Measurements from ENCODE around the gene CPNE1. TPM values are rescaled to one million over a fixed set of nuclear protein-coding genes. Genes with fewer than 3 reads are reported as not detected.

The CPNE1 gene
- total RNA-seq, 1 donor from 2014 or later, result 119 TPM

GRCh38 chr20:35620818-35621559 is 43.7 kb downstream of the CPNE1 start:
- DNase-seq (ENCODE audit: low read depth), result no peak

GRCh38 chr20:35619196-35620095 is 45.3 kb downstream of the CPNE1 start:
- DNase-seq (ENCODE audit: low read depth), result peak; percentile 78

GRCh38 chr20:35618263-35619131 is 46.2 kb downstream of the CPNE1 start:
- DNase-seq (ENCODE audit: low read depth), result peak; percentile 18

DNA sequence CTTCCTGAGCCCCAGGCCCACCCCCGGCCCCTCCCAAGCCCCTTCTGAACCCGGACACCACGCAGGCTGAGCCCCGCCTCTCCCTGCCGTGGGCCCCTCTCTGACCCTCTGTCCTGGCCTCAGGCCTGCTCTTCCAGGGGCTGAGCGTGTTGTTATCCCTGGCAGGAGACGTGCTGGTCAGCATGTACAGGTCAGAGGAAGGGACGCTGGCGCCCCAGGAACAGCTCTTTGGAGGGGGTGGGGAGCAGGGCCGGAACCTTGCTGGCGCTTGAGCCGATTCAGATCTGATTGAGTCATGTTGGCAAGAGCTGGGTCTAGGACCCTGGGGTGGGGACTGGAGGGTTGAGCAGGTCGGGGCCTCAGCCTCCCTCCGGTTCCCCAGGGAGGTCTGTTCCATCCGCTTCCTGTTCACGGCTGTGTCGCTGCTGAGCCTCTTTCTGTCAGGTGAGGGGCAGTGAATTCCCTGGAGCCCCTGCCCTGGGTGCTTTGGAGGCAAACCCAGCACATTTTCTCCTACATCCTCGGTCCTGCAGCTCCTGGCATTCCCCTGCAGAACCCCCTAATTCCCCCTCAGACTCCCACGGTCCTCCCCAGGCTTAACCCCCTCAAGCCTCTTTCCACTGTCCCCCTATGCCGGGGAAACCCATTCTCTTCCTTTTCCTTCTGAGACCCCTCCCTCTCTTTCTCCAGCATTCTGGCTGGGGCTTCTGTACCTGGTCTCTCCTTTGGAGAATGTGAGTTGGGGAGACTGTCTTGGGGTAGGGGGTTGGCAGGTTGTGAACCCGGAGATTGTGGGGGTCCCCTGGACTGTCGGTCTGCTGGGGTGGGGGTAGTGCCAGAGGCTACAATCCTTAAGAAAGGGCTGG is 47.1 kb downstream of the CPNE1 start:
- peak; percentile 82 for DNase-seq (ENCODE audit: low read depth)

- peak; percentile 99 for DNase-seq (ENCODE audit: low read depth)
Measured at GRCh38 chr20:35616465-35617396, 48.0 kb downstream of the CPNE1 start.

- no peak for DNase-seq (ENCODE audit: low read depth)
Measured at GRCh38 chr20:35615667-35616464, 48.8 kb downstream of the CPNE1 start, which contains the start of gene SPAG4. SPAG4 (plus strand) TSS chr20:35615829; CDS start chr20:35616004, 175 bp downstream.

DNA sequence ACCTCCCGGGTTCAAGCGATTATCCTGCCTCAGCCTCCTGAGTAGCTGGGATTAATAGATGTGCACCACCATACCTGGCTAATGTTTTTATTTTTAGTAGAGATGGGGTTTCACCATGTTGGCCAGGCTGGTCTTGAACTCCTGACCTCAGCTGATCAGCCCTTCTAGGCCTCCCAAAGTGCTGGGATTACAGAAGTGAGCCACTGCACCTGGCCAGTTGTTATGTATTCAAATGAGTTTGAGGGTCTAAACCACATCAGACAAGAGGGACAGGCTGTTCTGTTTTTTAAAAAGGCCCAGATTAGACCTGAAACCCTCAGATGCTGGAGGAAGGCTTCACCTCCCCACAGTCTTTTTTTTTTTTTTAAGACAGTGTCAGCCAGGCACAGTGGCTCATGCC is 53.2 kb downstream of the CPNE1 start:
- no peak for DNase-seq (ENCODE audit: low read depth)

GRCh38 chr20:35610833-35611427 is 53.8 kb downstream of the CPNE1 start:
- DNase-seq (ENCODE audit: low read depth), result no peak

DNA sequence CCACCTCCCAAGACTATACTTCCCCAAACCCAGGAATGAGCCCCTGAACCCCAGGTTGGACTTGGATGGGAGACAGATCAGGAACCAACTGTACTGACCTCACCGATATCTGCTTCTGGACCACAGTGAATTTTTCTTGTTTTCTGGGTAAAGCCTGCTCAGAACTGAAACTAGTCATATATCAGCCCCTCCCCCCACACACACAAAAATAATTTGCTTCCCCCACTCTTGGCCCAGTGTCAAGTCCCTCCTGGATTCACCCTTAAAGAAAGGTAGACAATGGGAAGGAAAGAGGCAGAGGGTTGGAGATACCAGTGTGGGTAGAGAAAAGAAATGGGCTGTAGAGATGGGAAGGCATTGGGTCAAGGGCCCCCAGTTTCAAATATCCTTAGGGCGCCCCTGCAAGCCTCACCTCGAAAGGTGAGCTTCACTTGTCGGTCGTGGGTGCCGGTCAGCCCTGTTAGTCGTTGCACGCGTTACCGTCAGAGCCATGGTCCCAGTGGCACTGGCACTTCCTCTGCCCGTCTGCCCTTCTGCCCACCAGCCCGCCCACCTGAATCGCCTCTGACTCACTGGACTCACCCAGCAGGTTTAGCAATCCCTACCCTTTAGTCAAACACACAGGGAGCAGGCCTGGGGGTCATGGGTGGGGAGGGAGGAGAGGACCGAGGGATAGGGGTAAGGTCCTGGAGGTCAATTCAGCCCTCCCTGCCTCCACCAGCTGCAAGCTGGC is 57.5 kb downstream of the CPNE1 start:
- peak; percentile 58 for DNase-seq (ENCODE audit: low read depth)

DNA sequence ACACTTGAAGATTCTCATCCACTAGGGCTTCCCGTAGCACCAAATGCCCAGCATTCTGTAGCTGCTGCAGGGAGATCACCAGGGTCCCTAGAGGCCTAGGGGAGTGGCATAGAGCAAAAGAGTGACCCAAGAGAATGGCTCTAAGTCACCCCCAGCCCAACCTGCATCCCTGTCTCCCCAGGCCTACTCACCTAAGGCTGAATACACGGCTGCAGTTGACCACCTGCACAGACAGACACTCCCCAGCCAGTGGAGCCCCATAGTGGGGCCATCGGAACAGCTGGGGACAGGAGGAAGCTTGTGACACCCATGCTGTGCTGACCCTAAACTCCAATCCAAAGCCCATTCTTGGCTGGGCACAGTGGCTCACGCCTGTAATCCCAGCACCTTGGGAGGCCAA is 58.6 kb downstream of the CPNE1 start:
- no peak for DNase-seq (ENCODE audit: low read depth)

GRCh38 chr20:35604449-35604747 is 60.3 kb downstream of the CPNE1 start:
- no peak for DNase-seq (ENCODE audit: low read depth)

DNA sequence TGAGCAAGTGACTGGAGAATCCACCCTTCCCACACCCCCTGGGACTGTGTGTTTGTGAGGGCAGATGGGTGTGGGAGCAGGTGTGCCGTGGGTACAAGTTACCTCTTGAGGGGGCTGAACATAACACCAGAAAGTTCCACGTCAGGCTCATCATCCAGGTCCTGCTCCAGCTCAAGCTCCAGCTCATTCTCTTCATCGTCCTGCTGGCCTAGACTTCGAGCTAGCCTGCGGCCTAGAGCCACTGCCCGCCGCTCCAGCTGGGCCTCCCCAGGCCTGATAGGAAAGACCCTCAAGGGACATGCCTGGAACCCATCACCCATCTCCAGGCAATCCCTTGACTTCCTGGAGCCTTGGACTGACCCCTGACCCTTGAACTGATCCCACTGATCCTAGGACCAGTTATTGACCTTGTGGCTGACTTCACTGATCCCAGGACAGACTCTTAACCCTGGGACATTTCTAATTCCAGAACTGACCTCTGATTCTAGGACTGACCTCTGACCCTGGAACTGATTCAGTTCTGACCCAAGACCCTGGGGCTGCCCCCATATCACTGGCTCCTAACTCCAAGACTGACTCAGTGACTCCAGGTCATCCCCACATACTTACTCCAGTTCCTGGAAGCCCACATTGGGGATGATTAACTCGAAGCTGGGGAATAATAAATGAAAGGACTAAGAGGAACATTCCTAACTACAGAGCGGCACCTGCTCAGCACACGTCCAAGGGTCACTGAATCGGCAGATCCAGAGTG is 60.8 kb downstream of the CPNE1 start:
- peak; percentile 88 for DNase-seq (ENCODE audit: low read depth)

DNA sequence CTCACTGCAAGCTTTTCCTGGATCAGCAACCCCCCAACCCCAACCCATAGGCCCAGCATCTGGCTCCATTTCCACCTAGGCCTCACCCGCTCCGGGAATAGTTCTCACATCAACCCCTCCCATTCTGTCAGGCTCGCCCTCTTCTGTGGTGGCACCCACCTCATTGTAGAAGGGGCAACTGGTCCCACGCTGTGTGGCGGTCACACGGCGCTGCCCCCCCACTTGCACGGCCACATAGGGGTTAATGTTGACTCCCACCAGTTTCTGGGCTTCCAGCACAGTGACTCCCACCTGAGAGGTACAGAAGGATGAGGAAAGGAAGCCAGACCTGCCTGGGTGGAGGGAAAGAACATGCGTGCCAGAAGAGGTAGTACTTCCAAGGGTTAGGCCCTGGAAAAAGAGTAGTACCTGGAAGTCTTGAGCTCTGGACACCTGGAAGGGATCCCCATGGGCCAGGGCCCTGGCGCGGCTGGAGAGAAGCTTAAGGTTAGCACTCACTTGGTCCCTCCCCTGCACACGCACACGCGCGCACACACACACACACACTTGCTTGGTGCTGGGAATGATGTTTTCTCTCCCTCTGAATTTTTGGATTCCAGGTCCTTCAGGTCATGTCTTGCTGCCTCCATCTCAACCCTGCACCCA is 61.7 kb downstream of the CPNE1 start:
- DNase-seq (ENCODE audit: low read depth), result no peak

GRCh38 chr20:35601990-35602389 is 62.7 kb downstream of the CPNE1 start:
- DNase-seq (ENCODE audit: low read depth), result no peak

- DNase-seq (ENCODE audit: low read depth), result peak; percentile 43
Measured at GRCh38 chr20:35600993-35601973, 63.4 kb downstream of the CPNE1 start.

Data from renal cortical epithelial cell (primary cell).